Transverse colon (tissue), 4 donors: ENCODE results near the gene ID3. TPM values are rescaled to one million over a fixed set of nuclear protein-coding genes. Genes with fewer than 3 reads are reported as not detected.

Experiments
- DNase-seq: peaks from one replicate; pipeline ENCODE4 v3.0.0-alpha.2; 2019
- H3K27ac ChIP-seq, 4 donors: fragments of 200-600 bp; sonication (generic); 2 replicates each; pipeline ENCODE4 v1.5.1; 2016 to 2018; ENCODE audit warnings: inconsistent platforms in 4 of 4
- H3K27me3 ChIP-seq: fragments of 200-600 bp; sonication (generic); 2 replicates; pipeline ENCODE4 v1.5.1; 2017; ENCODE audit warnings: inconsistent platforms
- H3K36me3 ChIP-seq, 4 donors: fragments of 200-600 bp; sonication (generic); 2 replicates each; pipeline ENCODE4 v1.5.1; 2017 to 2019; ENCODE audit warnings: inconsistent platforms in 4 of 4
- H3K4me1 ChIP-seq, 4 donors: fragments of 200-600 bp; sonication (generic); 2 replicates each; pipeline ENCODE4 v1.5.1; 2017 to 2020; ENCODE audit warnings: inconsistent platforms in 4 of 4
- H3K4me3 ChIP-seq, 4 donors: fragments of 200-600 bp; sonication (generic); 1 replicate in 1 of 4; 2 replicates in 3 of 4; pipeline versions ENCODE4 v1.5.1 to v1.6.1; 2017 to 2019; ENCODE audit warnings: inconsistent platforms in 4 of 4
- H3K9me3 ChIP-seq, 2 donors: fragments of 200-600 bp; sonication (generic); 2 replicates each; pipeline ENCODE4 v1.5.1; 2017 to 2019; ENCODE audit warnings: inconsistent platforms in 2 of 2
- CTCF ChIP-seq, 5 experiments: fragments of 200-600 bp in 3 of 5; fragments of 450-650 bp in 2 of 5; sonication (generic) in 3 of 5; IDR thresholded peaks; 1 replicate in 2 of 5; 2 replicates in 3 of 5; pipeline ENCODE4 v1.5.1; 2016 to 2017; ENCODE audit warnings: antibody characterized with exemption in 5 of 5, inconsistent platforms in 3 of 5, mild to moderate bottlenecking in 2 of 5, moderate library complexity in 1 of 5
- EP300 ChIP-seq: sonication (generic); formaldehyde crosslinking; IDR thresholded peaks from one replicate; pipeline ENCODE4 v1.6.1; 2017; ENCODE audit warnings: antibody characterized with exemption, low read depth
- POLR2A ChIP-seq: fragments of 450-650 bp; IDR thresholded peaks from one replicate; pipeline ENCODE4 v1.6.1; 2016; ENCODE audit warnings: antibody characterized with exemption, mild to moderate bottlenecking, moderate library complexity
- POLR2AphosphoS5 ChIP-seq, 3 donors: sonication (generic); formaldehyde crosslinking; IDR thresholded peaks; one replicate each; pipeline ENCODE4 v1.6.1; 2016; ENCODE audit warnings: antibody characterized with exemption in 3 of 3
- WGBS, 2 donors: methylation state at CpG; one replicate each; pipeline ENCODE4 v1.1.5; 2018; ENCODE audit warnings: low coverage in 1 of 2; 5-methylcytosine and 5-hydroxymethylcytosine counted together
- in situ Hi-C, 4 donors: fragments of 200-750 bp; cut with MboI; loops; one replicate each; pipeline versions ENCODE4 v1.15.0 to v1.15.1; 2017; ENCODE audit warnings: low sequenced_read_pairs in 3 of 4, low pct_ligation_motif_present in 1 of 4, low pct_unique_long_range_greater_than_20kb in 1 of 4
- intact Hi-C: fragments of 100-400 bp; cut with DNase I; formaldehyde crosslinking; loops from one replicate; pipeline ENCODE4 v1.15.1; 2023; ENCODE audit warnings: low total_unique reads
- total RNA-seq, 4 donors: library from RNA; depleted of rRNA; stranded (reverse); fragments of >200 nt; gene quantifications; one replicate each; pipeline ENCODE4 v1.1.0, GENCODE V29; 2016

The ID3 gene
- total RNA-seq, 4 donors from 2014 or later, result 174 to 363 (median 253) TPM

DNA sequence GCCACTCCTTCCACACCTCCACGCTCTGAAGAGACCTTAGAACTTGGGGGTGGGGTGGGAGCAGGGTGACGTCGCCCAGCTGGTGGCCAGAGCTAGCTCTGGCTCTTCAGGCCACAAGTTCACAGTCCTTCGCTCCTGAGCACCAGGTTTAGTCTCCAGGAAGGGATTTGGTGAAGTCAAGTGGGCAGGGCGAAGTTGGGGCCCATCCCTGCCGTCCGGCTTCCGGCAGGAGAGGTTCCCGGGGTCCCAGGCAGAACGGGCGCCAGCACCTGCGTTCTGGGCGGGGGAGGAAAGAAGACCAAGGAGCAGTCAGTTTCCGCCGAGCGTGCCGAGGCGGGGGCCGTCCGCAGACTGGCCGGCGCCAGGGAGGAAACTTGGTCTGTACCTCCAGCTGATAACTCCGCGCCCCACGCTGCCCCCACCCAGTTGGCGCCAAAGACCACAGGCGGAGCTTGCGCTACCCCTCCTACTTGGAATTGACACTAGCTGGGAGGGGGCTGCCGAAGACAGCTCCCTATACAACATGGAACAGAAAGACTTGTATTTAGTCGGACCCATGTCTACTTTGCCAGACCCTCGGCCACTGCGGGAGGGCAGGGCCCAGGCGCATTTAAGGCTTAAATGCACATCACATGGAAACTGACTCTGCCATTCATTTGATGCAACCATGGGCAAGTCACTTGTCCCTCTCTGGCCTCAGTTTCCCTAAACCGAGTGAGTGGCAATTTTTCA is 995 bp downstream of the ID3 start:
- in situ Hi-C loops, result no loop called here
- peaks cover 28 to 86% (median 76%) of the 10 kb centered on the region in 4 donors for H3K4me1 ChIP-seq

GRCh38 chr1:23557471-23558124 is 1.7 kb downstream of the ID3 start:
- H3K4me1 ChIP-seq, result peaks cover 28 to 81% (median 71%) of the 10 kb centered on the region in 4 donors
- H3K27me3 ChIP-seq, result no peaks in the 10 kb centered on the region
- peak overlapping the region; percentile 43 to 83 (median 74) for H3K4me3 ChIP-seq
- no peak for DNase-seq
- WGBS, 2 donors, result 18 to 36% methylated on average over 5 to 8 of the region's 8 CpGs
- TF ChIP-seq POLR2A (no peak), POLR2AphosphoS5 (IDR thresholded peaks at IDR 0.05) (no peak), CTCF (IDR thresholded peaks at IDR 0.05) (no peak), EP300 (no peak)
- peak overlapping the region; percentile 96 to 98 (median 96) for H3K27ac ChIP-seq
- in situ Hi-C loops, result no loop called here
- intact Hi-C loops, result no loop called here
- no peaks in the 10 kb centered on the region for H3K36me3 ChIP-seq
- H3K9me3 ChIP-seq, result no peaks in the 10 kb centered on the region

More for the DNA sequence above, 995 bp downstream of the ID3 start:
- Histone ChIP-seq H3K4me3 (peak overlapping the region; percentile 43 to 83 (median 74)), H3K27me3 (no peaks in the 10 kb centered on the region), H3K27ac (peak overlapping the region; percentile 96 to 98 (median 96)), H3K9me3 (no peaks in the 10 kb centered on the region), H3K36me3 (no peaks in the 10 kb centered on the region)
- WGBS, 2 donors, result 10 to 13% methylated on average over 2 to 33 of the region's 34 CpGs
- DNase-seq, result peak; percentile 83
- TF ChIP-seq CTCF (IDR thresholded peaks at IDR 0.05) (no peak), POLR2A (peak; percentile 93), EP300 (no peak), POLR2AphosphoS5 (IDR thresholded peaks at IDR 0.05) (peak; percentile 41 to 92 (median 89))
- intact Hi-C loops, result no loop called here

DNA sequence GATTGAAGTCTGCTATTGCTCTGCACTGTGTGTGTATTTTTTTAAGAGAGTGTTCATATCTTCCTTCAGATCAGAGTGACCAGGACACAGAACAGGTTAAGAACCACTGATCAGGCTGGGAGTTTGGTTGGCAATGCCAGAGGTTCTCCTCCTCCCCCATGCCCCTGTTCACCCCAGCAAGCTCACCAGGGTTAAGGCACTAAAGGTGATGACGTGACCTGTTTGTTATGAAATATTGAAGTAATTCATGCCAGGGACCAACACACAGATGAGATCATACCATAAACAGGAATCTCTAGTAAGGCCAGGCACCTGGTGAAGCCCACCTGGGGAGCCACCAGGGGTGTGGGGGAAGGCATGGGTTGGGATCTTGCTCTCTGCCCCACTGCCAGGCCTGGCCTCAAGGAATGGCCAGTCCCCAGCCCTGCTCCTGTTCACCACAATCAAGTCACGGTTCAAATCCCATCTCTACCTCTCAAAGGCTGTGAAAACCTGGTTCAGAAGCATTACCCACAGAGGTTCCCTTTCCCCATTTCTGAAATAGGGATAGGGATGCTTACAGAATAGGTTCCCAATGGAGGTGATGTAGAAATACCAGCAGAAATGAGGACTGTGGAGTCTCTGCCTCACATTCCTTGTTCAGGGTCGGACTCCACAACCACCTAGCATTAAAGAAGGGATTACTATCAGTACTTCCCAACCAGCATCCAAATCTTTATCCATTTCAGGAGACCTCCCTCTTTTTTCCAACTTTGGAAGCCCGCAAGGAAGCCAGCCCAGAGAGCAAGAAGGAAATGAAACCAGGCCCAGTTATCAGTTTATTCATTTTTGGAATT is 2.4 kb downstream of the ID3 start:
- Histone ChIP-seq H3K9me3 (no peaks in the 10 kb centered on the region), H3K36me3 (no peaks in the 10 kb centered on the region), H3K27ac (peak overlapping the region; percentile 96 to 98 (median 96)), H3K4me1 (peaks cover 27 to 73% (median 65%) of the 10 kb centered on the region in 4 donors), H3K4me3 (peak overlapping the region; percentile 43 to 83 (median 74)), H3K27me3 (no peaks in the 10 kb centered on the region)
- TF ChIP-seq POLR2AphosphoS5 (IDR thresholded peaks at IDR 0.05) (peak in 2 of 3 donors; percentile 56), POLR2A (peak; percentile 72), CTCF (IDR thresholded peaks at IDR 0.05) (no peak)
- DNase-seq, result peak; percentile 64
- intact Hi-C loops (no loop called here), in situ Hi-C loops (no loop called here)
- 54% methylated on average over 4 of the region's 4 CpGs; no CpG with 5 or more reads in 1 of the 2 donors for WGBS, 2 donors
